MCF 10A (cell line): ENCODE data around the gene UVRAG. TPM values are rescaled to one million over a fixed set of nuclear protein-coding genes. Genes with fewer than 3 reads are reported as not detected.

Experiments used
- BruUV-seq: library from RNA; stranded (reverse); fragments of 400-500 nt; replicated peaks from 2 replicates; lab custom pipeline; 2021; lab: Mats Ljungman, UMichigan
- CTCF ChIA-PET: fragments of 300-600 bp; sonication (Branson Sonifier 250); formaldehyde crosslinking; extraction: SDS; loops from one replicate; lab custom pipeline; 2021; ENCODE audit warnings: antibody characterized with exemption, inconsistent platforms; lab: Yijun Ruan, JAX
- POLR2A ChIA-PET: fragments of 300-600, 350-650 bp; sonication (Branson Sonifier 250); formaldehyde crosslinking; extraction: SDS; loops from one replicate; lab custom pipeline; 2020; ENCODE audit warnings: antibody characterized with exemption, inconsistent platforms; lab: Yijun Ruan, JAX
- DNase-seq: peaks from one replicate; pipeline ENCODE4 v3.0.0-alpha.2; 2018; ENCODE audit not compliant: unreplicated experiment
- H3K27ac Mint-ChIP-seq: one replicate; pipeline ENCODE4 v1.8.0; 2022; ENCODE audit warnings: mild to moderate bottlenecking, low read depth, mixed read lengths; ENCODE audit not compliant: unreplicated experiment
- H3K27me3 Mint-ChIP-seq: one replicate; pipeline ENCODE4 v1.8.0; 2022; ENCODE audit warnings: mixed read lengths; ENCODE audit not compliant: insufficient read depth, unreplicated experiment
- H3K36me3 Mint-ChIP-seq: one replicate; pipeline ENCODE4 v1.8.0; 2022; ENCODE audit warnings: mild to moderate bottlenecking, moderate library complexity, mixed read lengths; ENCODE audit not compliant: insufficient read depth, unreplicated experiment
- H3K4me1 Mint-ChIP-seq: one replicate; pipeline ENCODE4 v1.8.0; 2022; ENCODE audit warnings: mixed read lengths; ENCODE audit not compliant: insufficient read depth, unreplicated experiment
- H3K4me3 Mint-ChIP-seq: one replicate; pipeline ENCODE4 v1.8.0; 2022; ENCODE audit warnings: mild to moderate bottlenecking, moderate library complexity, mixed read lengths; ENCODE audit not compliant: unreplicated experiment
- H3K9me3 Mint-ChIP-seq: one replicate; pipeline ENCODE4 v1.8.0; 2022; ENCODE audit warnings: mixed read lengths; ENCODE audit not compliant: unreplicated experiment
- CTCF ChIP-seq: fragments of 200-600 bp; IDR thresholded peaks from one replicate; pipeline ENCODE4 v1.8.0; 2022; ENCODE audit warnings: antibody characterized with exemption, mild to moderate bottlenecking; ENCODE audit not compliant: unreplicated experiment
- intact Hi-C: fragments of 100-400 bp; cut with micrococcal nuclease; formaldehyde crosslinking; loops from 2 replicates; pipeline ENCODE4 v1.14.1; 2022
- total RNA-seq: library from RNA; stranded (reverse); gene quantifications from 2 replicates; pipeline ENCODE4 v1.2.3, GENCODE V29; 2022

UVRAG gene
- total RNA-seq, 1 experiment from 2014 or later, result 12.4 TPM

- Mint-ChIP-seq H3K4me3 (no peak overlapping the region), H3K27me3 (peaks cover 9% of the 10 kb centered on the region), H3K36me3 (peaks cover 5% of the 10 kb centered on the region), H3K4me1 (no peaks in the 10 kb centered on the region), H3K9me3 (no peaks in the 10 kb centered on the region), H3K27ac (no peak overlapping the region)
- ChIA-PET POLR2A (no interaction called here), CTCF (no interaction called here)
- intact Hi-C loops, result no loop called here
- no TSS peak for BruUV-seq
- DNase-seq, result no peak
- TF ChIP-seq CTCF, result no peak
These were observed 349.1 kb downstream of the UVRAG start for GRCh38 chr11:76164081-76164480.

GRCh38 chr11:76164861-76165751, 350.1 kb downstream of the UVRAG start:
- POLR2A ChIA-PET, result interaction anchor here (0.6 to 0.7 kb wide), 2 partner anchors 264 to 613 kb away, joined by 3 read pairs; no protein-coding TSS in a partner anchor
- H3K36me3 Mint-ChIP-seq, result peaks cover 5% of the 10 kb centered on the region
- no peak for TF ChIP-seq CTCF
- intact Hi-C loops, result no loop called here
- no TSS peak for BruUV-seq
- H3K4me1 Mint-ChIP-seq, result no peaks in the 10 kb centered on the region
- H3K9me3 Mint-ChIP-seq, result no peaks in the 10 kb centered on the region
- no peak for DNase-seq
- peaks cover 9% of the 10 kb centered on the region for H3K27me3 Mint-ChIP-seq
- CTCF ChIA-PET, result interaction anchor here (0.6 kb wide), 1 partner anchor 574 kb away, joined by 4 read pairs; no protein-coding TSS in a partner anchor
- H3K27ac Mint-ChIP-seq, result no peak overlapping the region
- H3K4me3 Mint-ChIP-seq, result no peak overlapping the region

GRCh38 chr11:76166314-76166713, 351.3 kb downstream of the UVRAG start:
- H3K4me1 Mint-ChIP-seq, result no peaks in the 10 kb centered on the region

More at GRCh38 chr11:76166314-76166713, 351.3 kb downstream of the UVRAG start:
- peaks cover 9% of the 10 kb centered on the region for H3K27me3 Mint-ChIP-seq
- ChIA-PET POLR2A (no interaction called here), CTCF (interaction anchor here (0.6 kb wide), 1 partner anchor 212 kb away, joined by 3 read pairs; no protein-coding TSS in a partner anchor)
- peaks cover 5% of the 10 kb centered on the region for H3K36me3 Mint-ChIP-seq
- H3K4me3 Mint-ChIP-seq, result no peak overlapping the region
- no peaks in the 10 kb centered on the region for H3K9me3 Mint-ChIP-seq
- H3K27ac Mint-ChIP-seq, result no peak overlapping the region
- no TSS peak for BruUV-seq
- TF ChIP-seq CTCF, result no peak
- no peak for DNase-seq
- intact Hi-C loops, result no loop called here
